Gastrocnemius medialis (tissue), 4 donors: ENCODE results near the gene PRG3. TPM values are rescaled to one million over a fixed set of nuclear protein-coding genes. Genes with fewer than 3 reads are reported as not detected.

Experiments
- ATAC-seq, 2 donors: fragments of 150-250 bp; one replicate each; pipeline ENCODE4 v1.9.1; 2016
- DNase-seq, 2 donors: peaks; one replicate each; pipeline ENCODE4 v3.0.0-alpha.2; 2019
- H3K27ac ChIP-seq, 4 donors: fragments of 200-600 bp; sonication (generic); 1 replicate in 1 of 4; 2 replicates in 3 of 4; pipeline ENCODE4 v1.5.1; 2016 to 2018; ENCODE audit warnings: mild to moderate bottlenecking in 2 of 4, moderate library complexity in 1 of 4
- H3K27me3 ChIP-seq, 3 donors: fragments of 200-600 bp; sonication (generic) in 2 of 3; 1 replicate in 1 of 3; 2 replicates in 2 of 3; pipeline versions ENCODE4 v1.5.1 to v1.6.0; 2016 to 2019; ENCODE audit warnings: mild to moderate bottlenecking in 1 of 3, moderate library complexity in 1 of 3
- H3K36me3 ChIP-seq, 2 donors: fragments of 200-600 bp; sonication (generic) in 1 of 2; one replicate each; pipeline ENCODE4 v1.5.1; 2017 to 2018
- H3K4me1 ChIP-seq, 2 donors: fragments of 200-600 bp; sonication (generic) in 1 of 2; one replicate each; pipeline ENCODE4 v1.5.1; 2016 to 2017; ENCODE audit warnings: mild to moderate bottlenecking in 2 of 2
- H3K4me3 ChIP-seq, 4 donors: fragments of 200-600 bp; sonication (generic) in 3 of 4; 1 replicate in 1 of 4; 2 replicates in 3 of 4; pipeline ENCODE4 v1.5.1; 2016 to 2019; ENCODE audit warnings: mild to moderate bottlenecking in 2 of 4
- H3K9me3 ChIP-seq, 3 donors: fragments of 200-600 bp; sonication (generic) in 2 of 3; 1 replicate in 1 of 3; 2 replicates in 2 of 3; pipeline ENCODE4 v1.5.1; 2016 to 2019
- CTCF ChIP-seq, 5 experiments: fragments of 450-650 bp in 3 of 5; fragments of 200-600 bp in 2 of 5; sonication (generic) in 2 of 5; IDR thresholded peaks in 4 of 5; conservative IDR thresholded peaks in 1 of 5; 1 replicate in 4 of 5; 2 replicates in 1 of 5; pipeline ENCODE4 v1.5.1; 2016 to 2019; ENCODE audit warnings: antibody characterized with exemption in 5 of 5, mild to moderate bottlenecking in 3 of 5, moderate library complexity in 3 of 5
- POLR2A ChIP-seq, 2 donors: fragments of 450-650 bp; IDR thresholded peaks; one replicate each; pipeline ENCODE4 v1.6.1; 2017; ENCODE audit warnings: antibody characterized with exemption in 2 of 2, mild to moderate bottlenecking in 2 of 2, moderate library complexity in 2 of 2
- in situ Hi-C, 4 donors: fragments of 200-750 bp; cut with MboI; loops; one replicate each; pipeline versions ENCODE4 v1.15.0 to v1.8.0; 2017; ENCODE audit warnings: low sequenced_read_pairs in 4 of 4
- intact Hi-C: fragments of 100-400 bp; cut with DNase I; formaldehyde crosslinking; loops from one replicate; pipeline ENCODE4 v1.15.1; 2023; ENCODE audit warnings: low total_unique reads
- total RNA-seq, 4 donors: library from RNA; depleted of rRNA; stranded (reverse); fragments of >200 nt; gene quantifications; one replicate each; pipeline versions ENCODE4 v1.1.0 to v1.2.3, GENCODE V29; 2016

Gene PRG3
- total RNA-seq, 4 donors from 2014 or later: not detected

DNA sequence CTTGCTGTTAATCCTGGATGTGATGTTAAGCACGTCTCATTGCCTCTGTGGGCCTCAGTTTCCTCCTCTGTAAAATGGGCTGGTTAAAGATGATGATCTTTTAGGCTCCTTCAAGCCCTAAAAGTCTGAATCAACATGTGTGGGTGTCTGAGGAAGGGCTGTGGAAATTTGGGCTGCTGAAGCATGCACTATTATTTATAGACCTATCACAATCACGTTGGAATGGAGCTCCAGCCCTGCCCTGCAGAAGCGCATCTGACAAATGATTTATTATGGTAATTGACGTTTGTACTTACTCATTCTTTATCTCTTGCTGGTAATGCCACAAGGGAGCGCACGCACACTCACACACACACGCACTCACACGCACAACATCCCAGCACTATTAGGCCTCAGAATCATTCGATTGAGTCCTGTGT, 22.4 kb downstream of the PRG3 start:
- intact Hi-C loops: loop anchor here (10.0 kb wide), 1 partner anchor 244 kb away; no protein-coding TSS in a partner anchor
- no peaks in the 10 kb centered on the region for H3K27me3 ChIP-seq
- H3K4me3 ChIP-seq: no peak overlapping the region
- no peak for TF ChIP-seq POLR2A (IDR thresholded peaks at IDR 0.05)
- TF ChIP-seq CTCF (IDR thresholded peaks at IDR 0.05 in 4 of 5, conservative IDR thresholded peaks at IDR 0.05 in 1 of 5): no peak
- peak overlapping the region in 3 of 4 donors; percentile 24 to 64 (median 43) for H3K27ac ChIP-seq
- in situ Hi-C loops: loop anchor here in 2 of 4 donors (25.0 kb wide), 2 partner anchors 246 to 521 kb away; no protein-coding TSS in a partner anchor
- H3K9me3 ChIP-seq: no peaks in the 10 kb centered on the region
- no peaks in the 10 kb centered on the region for H3K36me3 ChIP-seq
- peaks cover 3 to 11% of the 10 kb centered on the region in 2 donors for H3K4me1 ChIP-seq
- peak in 1 of 2 donors; percentile 57 for ATAC-seq
- DNase-seq: no peak

- DNase-seq (no peak), ATAC-seq (no peak)
- Histone ChIP-seq H3K36me3 (no peaks in the 10 kb centered on the region), H3K4me1 (peaks cover 3 to 11% of the 10 kb centered on the region in 2 donors), H3K27ac (peak overlapping the region in 3 of 4 donors; percentile 24 to 43 (median 42)), H3K9me3 (no peaks in the 10 kb centered on the region), H3K27me3 (no peaks in the 10 kb centered on the region), H3K4me3 (no peak overlapping the region)
- intact Hi-C loops: loop anchor here (10.0 kb wide), 1 partner anchor 243 kb away; no protein-coding TSS in a partner anchor
- in situ Hi-C loops: loop anchor here in 2 of 4 donors (25.0 kb wide), 2 partner anchors 246 to 521 kb away; no protein-coding TSS in a partner anchor
- TF ChIP-seq POLR2A (IDR thresholded peaks at IDR 0.05) (no peak), CTCF (IDR thresholded peaks at IDR 0.05 in 4 of 5, conservative IDR thresholded peaks at IDR 0.05 in 1 of 5) (no peak)
Measured at GRCh38 chr11:57357856-57358255, 23.1 kb downstream of the PRG3 start.

DNA sequence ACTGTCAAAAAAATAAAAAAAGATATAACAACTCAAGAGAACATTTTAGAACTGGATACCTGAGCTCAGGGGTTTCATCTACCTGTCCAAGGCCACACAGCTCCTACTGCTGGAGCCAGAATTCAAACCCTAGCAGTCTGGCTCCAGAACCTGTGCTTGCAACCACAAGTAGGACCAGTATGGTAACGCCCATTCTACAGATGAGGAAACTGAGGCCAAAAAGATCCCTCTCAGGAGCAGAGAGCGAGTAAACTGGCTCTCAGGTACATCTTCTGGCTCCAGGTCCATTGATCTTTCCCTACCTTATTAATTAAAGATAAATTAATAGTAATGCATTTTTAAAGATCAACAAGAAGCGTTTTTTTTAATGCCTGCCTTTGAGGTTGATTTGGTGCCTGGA, 23.6 kb downstream of the PRG3 start:
- no peak for DNase-seq
- H3K27ac ChIP-seq: peak overlapping the region in 2 of 4 donors; percentile 42 to 43
- H3K4me3 ChIP-seq: no peak overlapping the region
- in situ Hi-C loops: loop anchor here in 2 of 4 donors (25.0 kb wide), 2 partner anchors 245 to 520 kb away; no protein-coding TSS in a partner anchor
- H3K27me3 ChIP-seq: no peaks in the 10 kb centered on the region
- intact Hi-C loops: loop anchor here (10.0 kb wide), 1 partner anchor 243 kb away; no protein-coding TSS in a partner anchor
- ATAC-seq: no peak
- H3K4me1 ChIP-seq: peaks cover 3 to 11% of the 10 kb centered on the region in 2 donors
- H3K36me3 ChIP-seq: no peaks in the 10 kb centered on the region
- TF ChIP-seq POLR2A (IDR thresholded peaks at IDR 0.05) (no peak), CTCF (IDR thresholded peaks at IDR 0.05 in 4 of 5, conservative IDR thresholded peaks at IDR 0.05 in 1 of 5) (no peak)
- no peaks in the 10 kb centered on the region for H3K9me3 ChIP-seq

GRCh38 chr11:57356268-57356667, 24.7 kb downstream of the PRG3 start:
- DNase-seq: no peak
- Histone ChIP-seq H3K27me3 (no peaks in the 10 kb centered on the region), H3K4me3 (no peak overlapping the region), H3K27ac (no peak overlapping the region), H3K4me1 (peaks cover 3 to 11% of the 10 kb centered on the region in 2 donors), H3K9me3 (no peaks in the 10 kb centered on the region), H3K36me3 (no peaks in the 10 kb centered on the region)
- in situ Hi-C loops (loop anchor here in 2 of 4 donors (25.0 kb wide), 2 partner anchors 244 to 519 kb away; no protein-coding TSS in a partner anchor), intact Hi-C loops (loop anchor here (10.0 kb wide), 1 partner anchor 241 kb away; no protein-coding TSS in a partner anchor)
- TF ChIP-seq POLR2A (IDR thresholded peaks at IDR 0.05): no peak
- TF ChIP-seq CTCF (IDR thresholded peaks at IDR 0.05 in 4 of 5, conservative IDR thresholded peaks at IDR 0.05 in 1 of 5): no peak
- no peak for ATAC-seq
